ENCODE data around the gene CYBA. TPM values are rescaled to one million over a fixed set of nuclear protein-coding genes. Genes with fewer than 3 reads are reported as not detected.

CYBA gene
- total and polyA plus RNA-seq, 9 donors = 6.5 to 244 (median 56.6) TPM

DNA sequence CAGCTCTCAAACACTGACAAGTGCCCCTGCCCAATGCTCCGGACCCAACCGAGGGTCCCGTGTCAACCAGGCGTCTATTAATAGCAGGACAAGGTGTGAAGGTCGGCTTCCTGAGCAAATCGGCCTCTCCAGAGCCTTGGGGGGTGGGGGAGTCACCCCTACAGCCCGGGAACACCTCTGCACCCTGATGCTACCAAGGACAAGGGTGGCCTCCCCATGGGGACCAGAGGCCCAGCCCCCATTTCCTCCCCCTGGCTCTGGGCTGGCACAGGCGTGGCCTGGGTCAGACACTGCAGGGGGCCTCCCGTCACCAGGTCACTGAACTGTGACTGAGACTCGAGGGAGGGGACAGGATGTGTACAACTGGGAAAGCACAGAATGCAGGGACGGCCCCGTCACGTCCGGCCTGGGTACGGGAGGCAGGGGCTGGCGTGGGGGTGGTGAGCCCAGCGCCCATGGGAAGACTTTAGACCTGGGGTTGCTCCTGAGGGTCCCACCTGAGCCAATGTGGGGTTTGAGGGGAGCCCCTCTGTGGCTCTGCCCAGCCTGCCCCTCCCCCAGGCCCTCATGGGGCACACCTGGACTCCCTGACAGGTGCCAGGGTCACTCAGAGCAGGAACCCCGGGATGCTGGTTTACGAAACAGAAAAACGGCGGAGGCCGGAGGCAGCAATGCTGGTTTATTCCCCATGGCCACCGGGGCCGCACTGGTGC lies 579 bp upstream of the CYBA start:
- Histone ChIP-seq H3K4me3 (peak overlapping the region; percentile 62), H3K9me3 (no peaks in the 10 kb centered on the region), H3K27ac (no peak overlapping the region), H3K4me1 (ENCODE audit: insufficient read depth) (no peaks in the 10 kb centered on the region), H3K36me3 (no peaks in the 10 kb centered on the region), H3K27me3 (no peaks in the 10 kb centered on the region)
- 56 to 59% (median 58%) methylated on average over 24 of the region's 24 CpGs for WGBS, 3 donors
- no peak for DNase-seq
- no peak for TF ChIP-seq EP300 (IDR thresholded peaks at IDR 0.05)
- TF ChIP-seq POLR2A (IDR thresholded peaks at IDR 0.05) = no peak
- no peak for TF ChIP-seq CTCF (IDR thresholded peaks at IDR 0.05)
- intact Hi-C loops (cut with DNase I) = no loop called here

GRCh38 chr16:88649924-88650748 lies 717 bp downstream of the CYBA start:
- H3K4me3 ChIP-seq = peak overlapping the region; percentile 62
- TF ChIP-seq CTCF (IDR thresholded peaks at IDR 0.05) = no peak
- no peak for TF ChIP-seq POLR2A (IDR thresholded peaks at IDR 0.05)
- no peak for TF ChIP-seq EP300 (IDR thresholded peaks at IDR 0.05)
- no peaks in the 10 kb centered on the region for H3K36me3 ChIP-seq
- no peaks in the 10 kb centered on the region for H3K9me3 ChIP-seq
- intact Hi-C loops (cut with DNase I) = no loop called here
- WGBS, 3 donors = 13 to 35% (median 19%) methylated on average over 21 to 37 of the region's 37 CpGs
- H3K4me1 ChIP-seq (ENCODE audit: insufficient read depth) = no peaks in the 10 kb centered on the region
- H3K27me3 ChIP-seq = no peaks in the 10 kb centered on the region
- DNase-seq = no peak
- H3K27ac ChIP-seq = no peak overlapping the region

DNA sequence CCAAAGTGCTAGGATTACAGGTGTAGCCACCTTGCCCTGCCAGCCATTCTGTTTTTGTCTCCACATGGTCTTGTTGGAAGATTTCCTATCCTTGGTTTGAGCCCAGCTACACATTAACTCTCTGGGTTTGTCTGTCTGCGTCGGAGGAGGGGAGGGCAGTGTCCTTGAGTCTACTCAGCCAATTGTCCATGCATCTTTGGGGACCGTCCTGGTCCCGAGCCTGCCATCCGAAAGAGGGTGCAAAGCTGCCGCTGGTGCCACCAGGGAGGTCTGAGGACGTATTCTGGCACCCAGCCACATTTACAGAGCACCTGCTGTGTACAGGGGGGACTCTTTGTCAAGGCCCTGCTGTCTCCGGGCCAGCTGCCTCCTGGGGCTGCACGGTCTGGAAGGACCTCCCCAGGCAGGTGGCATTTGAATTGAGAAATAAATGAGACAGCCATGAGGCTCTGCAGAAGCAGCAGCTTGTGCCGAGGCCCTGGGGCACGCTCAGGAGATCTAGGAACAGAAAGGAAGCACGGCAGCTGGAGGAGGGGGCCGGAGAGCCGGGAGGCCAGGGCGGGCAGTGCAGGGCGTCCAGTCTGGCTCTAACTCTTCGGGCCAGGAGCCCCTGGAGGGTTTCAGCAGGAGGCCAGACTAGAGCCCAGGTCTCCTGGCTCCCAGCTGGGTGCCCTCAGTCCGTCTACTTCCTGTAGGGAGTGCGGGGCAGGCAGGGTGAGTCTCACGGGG lies 1.5 kb downstream of the CYBA start:
- DNase-seq = no peak
- Histone ChIP-seq H3K4me3 (no peak overlapping the region), H3K27me3 (no peaks in the 10 kb centered on the region), H3K4me1 (ENCODE audit: insufficient read depth) (no peaks in the 10 kb centered on the region), H3K27ac (no peak overlapping the region), H3K9me3 (no peaks in the 10 kb centered on the region), H3K36me3 (no peaks in the 10 kb centered on the region)
- TF ChIP-seq CTCF (IDR thresholded peaks at IDR 0.05) = no peak
- TF ChIP-seq POLR2A (IDR thresholded peaks at IDR 0.05) = no peak
- no peak for TF ChIP-seq EP300 (IDR thresholded peaks at IDR 0.05)
- intact Hi-C loops (cut with DNase I) = no loop called here
- 84 to 90% (median 84%) methylated on average over 20 of the region's 20 CpGs for whole genome bisulfite sequencing, 3 donors

All from ovary (tissue), 9 donors.